Mesothelial cell of epicardium (in vitro differentiated cells): Measurements from ENCODE around the gene RTCB. TPM values are rescaled to one million over a fixed set of nuclear protein-coding genes. Genes with fewer than 3 reads are reported as not detected.

Source experiments
- DNase-seq, 2 experiments: peaks; one replicate each; pipeline ENCODE4 v3.0.0; 2021; ENCODE audit warnings: low spot score in 2 of 2; ENCODE audit not compliant: unreplicated experiment in 2 of 2
- H3K27ac Mint-ChIP-seq: 2 replicates; pipeline ENCODE4 v1.8.0; 2021; ENCODE audit warnings: mixed read lengths
- H3K27me3 Mint-ChIP-seq: 2 replicates; pipeline ENCODE4 v1.8.0; 2021; ENCODE audit warnings: low read depth, mixed read lengths
- H3K36me3 Mint-ChIP-seq: 2 replicates; pipeline ENCODE4 v1.8.0; 2021; ENCODE audit warnings: mixed read lengths
- H3K4me1 Mint-ChIP-seq: 2 replicates; pipeline ENCODE4 v1.8.0; 2021; ENCODE audit warnings: mixed read lengths
- H3K4me3 Mint-ChIP-seq: 2 replicates; pipeline ENCODE4 v1.8.0; 2021; ENCODE audit warnings: mild to moderate bottlenecking, moderate library complexity, mixed read lengths
- H3K9me3 Mint-ChIP-seq: 2 replicates; pipeline ENCODE4 v1.8.0; 2021; ENCODE audit warnings: mixed read lengths
- total RNA-seq: library from RNA; stranded (reverse); gene quantifications from 3 replicates; pipeline ENCODE4 v1.2.1, GENCODE V29; 2021
- TF ChIP-seq, protein P1 (sequence below): fragments of 200-600 bp; sonication (generic); IDR thresholded peaks from one replicate; pipeline ENCODE4 v1.5.0; 2021; ENCODE audit warnings: antibody characterized with exemption; ENCODE audit not compliant: unreplicated experiment

RTCB gene
- total RNA-seq, 1 donor from 2014 or later: 73.5 TPM

DNA sequence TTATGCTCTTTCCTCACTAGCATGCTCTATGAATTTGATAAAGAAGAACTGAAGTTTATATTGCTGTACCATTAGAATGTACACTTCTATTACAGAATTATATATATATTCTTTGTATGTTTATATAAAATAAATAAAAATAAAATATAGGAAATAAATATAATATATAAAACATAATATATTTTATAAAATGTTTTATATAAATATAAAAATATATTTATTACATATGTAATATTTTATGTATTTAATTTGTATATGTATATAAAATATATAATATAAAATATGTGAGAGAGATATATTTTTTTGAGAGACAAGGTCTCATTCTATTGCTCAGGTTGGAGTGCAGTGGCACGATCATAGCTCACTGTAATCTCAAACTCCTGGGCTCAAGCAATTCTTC is 18.3 kb upstream of the RTCB start:
- Mint-ChIP-seq H3K4me1 (no peaks in the 10 kb centered on the region), H3K36me3 (no peaks in the 10 kb centered on the region), H3K27ac (no peak overlapping the region), H3K9me3 (no peaks in the 10 kb centered on the region), H3K27me3 (peaks cover 46% of the 10 kb centered on the region), H3K4me3 (no peak overlapping the region)
- TF ChIP-seq, protein P1, sequence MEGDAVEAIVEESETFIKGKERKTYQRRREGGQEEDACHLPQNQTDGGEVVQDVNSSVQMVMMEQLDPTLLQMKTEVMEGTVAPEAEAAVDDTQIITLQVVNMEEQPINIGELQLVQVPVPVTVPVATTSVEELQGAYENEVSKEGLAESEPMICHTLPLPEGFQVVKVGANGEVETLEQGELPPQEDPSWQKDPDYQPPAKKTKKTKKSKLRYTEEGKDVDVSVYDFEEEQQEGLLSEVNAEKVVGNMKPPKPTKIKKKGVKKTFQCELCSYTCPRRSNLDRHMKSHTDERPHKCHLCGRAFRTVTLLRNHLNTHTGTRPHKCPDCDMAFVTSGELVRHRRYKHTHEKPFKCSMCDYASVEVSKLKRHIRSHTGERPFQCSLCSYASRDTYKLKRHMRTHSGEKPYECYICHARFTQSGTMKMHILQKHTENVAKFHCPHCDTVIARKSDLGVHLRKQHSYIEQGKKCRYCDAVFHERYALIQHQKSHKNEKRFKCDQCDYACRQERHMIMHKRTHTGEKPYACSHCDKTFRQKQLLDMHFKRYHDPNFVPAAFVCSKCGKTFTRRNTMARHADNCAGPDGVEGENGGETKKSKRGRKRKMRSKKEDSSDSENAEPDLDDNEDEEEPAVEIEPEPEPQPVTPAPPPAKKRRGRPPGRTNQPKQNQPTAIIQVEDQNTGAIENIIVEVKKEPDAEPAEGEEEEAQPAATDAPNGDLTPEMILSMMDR: no peak
- DNase-seq: no peak

DNA sequence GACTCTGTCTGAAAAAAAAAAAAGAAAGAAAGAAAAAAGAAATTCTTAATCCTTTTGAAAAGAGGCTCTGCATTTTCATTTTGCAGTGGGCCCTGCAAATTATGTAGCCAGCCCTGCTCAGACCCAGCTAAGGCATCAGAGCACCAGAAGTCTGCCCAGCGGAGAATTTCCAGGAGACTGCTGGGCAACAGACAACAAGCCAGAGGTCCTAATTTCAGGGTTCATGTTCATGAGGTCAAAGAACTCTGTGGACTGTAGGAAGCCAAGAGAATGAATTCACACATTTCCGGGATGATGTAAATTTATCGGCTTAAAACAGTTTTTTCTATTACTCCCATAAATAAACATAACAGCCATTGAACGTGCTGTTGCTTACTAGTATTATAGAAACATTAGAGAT is 14.8 kb upstream of the RTCB start:
- H3K4me1 Mint-ChIP-seq: peaks cover 2% of the 10 kb centered on the region
- H3K27me3 Mint-ChIP-seq: peaks cover 44% of the 10 kb centered on the region
- no peak overlapping the region for H3K27ac Mint-ChIP-seq
- no peaks in the 10 kb centered on the region for H3K9me3 Mint-ChIP-seq
- no peak overlapping the region for H3K4me3 Mint-ChIP-seq
- TF ChIP-seq, protein P1: no peak
- H3K36me3 Mint-ChIP-seq: no peaks in the 10 kb centered on the region
- no peak for DNase-seq

DNA sequence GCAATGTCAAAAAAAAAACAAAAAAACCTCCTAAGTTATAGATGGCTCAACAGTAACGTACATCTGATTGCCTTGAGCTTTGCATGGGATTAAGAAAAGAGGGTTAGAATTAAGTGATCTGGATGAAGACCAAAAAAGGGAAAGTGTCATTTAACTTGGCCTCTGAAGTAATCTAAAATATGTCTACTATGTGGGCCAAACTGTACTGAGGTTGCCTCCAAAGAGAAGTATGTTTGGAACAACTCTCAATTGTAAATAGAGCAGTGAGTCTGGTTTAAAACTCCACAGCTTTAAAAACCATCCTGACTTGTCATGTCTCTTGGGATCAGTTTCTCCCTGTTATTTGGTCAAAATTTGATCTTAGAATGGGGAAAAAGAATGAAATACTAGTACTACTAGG is 11.6 kb upstream of the RTCB start:
- DNase-seq: no peak
- TF ChIP-seq, protein P1: no peak
- H3K9me3 Mint-ChIP-seq: no peaks in the 10 kb centered on the region
- peaks cover 5% of the 10 kb centered on the region for H3K4me1 Mint-ChIP-seq
- H3K36me3 Mint-ChIP-seq: no peaks in the 10 kb centered on the region
- no peak overlapping the region for H3K27ac Mint-ChIP-seq
- peaks cover 58% of the 10 kb centered on the region for H3K27me3 Mint-ChIP-seq
- H3K4me3 Mint-ChIP-seq: no peak overlapping the region

DNA sequence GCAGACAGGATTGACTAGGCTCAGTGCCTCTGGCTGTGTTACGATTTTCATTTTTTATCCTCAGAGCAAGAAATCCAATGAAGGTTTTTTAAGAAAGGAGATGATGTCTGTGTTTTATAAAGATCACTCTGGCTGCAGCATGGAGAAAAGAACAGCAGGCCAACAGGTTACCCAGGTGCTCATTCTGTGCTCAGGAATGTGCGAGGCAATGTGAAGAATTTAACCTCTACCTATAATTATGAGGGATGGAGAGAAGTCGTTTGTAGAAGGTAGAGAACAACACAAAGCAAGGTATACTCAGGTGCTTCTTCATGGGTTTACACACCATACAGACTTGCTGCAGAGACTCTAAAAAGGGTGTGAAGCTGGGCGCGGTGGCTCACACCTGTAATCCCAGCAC is 10.0 kb upstream of the RTCB start:
- Mint-ChIP-seq H3K27ac (no peak overlapping the region), H3K4me3 (no peak overlapping the region), H3K27me3 (peaks cover 63% of the 10 kb centered on the region), H3K4me1 (peaks cover 5% of the 10 kb centered on the region), H3K36me3 (no peaks in the 10 kb centered on the region), H3K9me3 (no peaks in the 10 kb centered on the region)
- no peak for DNase-seq
- TF ChIP-seq, protein P1: no peak

DNA sequence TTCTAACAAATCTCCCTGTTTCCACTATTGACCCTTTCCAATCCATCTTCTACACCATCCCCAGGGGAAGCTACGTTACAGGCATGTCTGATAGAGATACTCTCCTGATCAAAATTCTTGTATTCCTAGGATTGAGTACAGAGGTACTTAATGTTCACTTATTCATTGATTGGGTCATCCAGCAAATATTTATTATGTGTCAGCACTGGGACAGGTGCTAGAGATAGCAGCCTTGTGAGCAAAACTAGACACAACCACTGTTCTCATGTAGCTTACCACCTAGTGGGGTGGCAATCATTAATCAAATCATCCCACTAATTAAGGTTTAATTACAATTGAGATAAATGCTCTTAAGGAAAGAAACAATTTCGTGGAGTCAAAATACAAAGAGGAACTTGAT is 9.4 kb upstream of the RTCB start:
- Mint-ChIP-seq H3K4me1 (peaks cover 5% of the 10 kb centered on the region), H3K9me3 (no peaks in the 10 kb centered on the region), H3K36me3 (no peaks in the 10 kb centered on the region), H3K27me3 (peaks cover 68% of the 10 kb centered on the region), H3K27ac (no peak overlapping the region), H3K4me3 (no peak overlapping the region)
- DNase-seq: no peak
- TF ChIP-seq, protein P1: no peak

DNA sequence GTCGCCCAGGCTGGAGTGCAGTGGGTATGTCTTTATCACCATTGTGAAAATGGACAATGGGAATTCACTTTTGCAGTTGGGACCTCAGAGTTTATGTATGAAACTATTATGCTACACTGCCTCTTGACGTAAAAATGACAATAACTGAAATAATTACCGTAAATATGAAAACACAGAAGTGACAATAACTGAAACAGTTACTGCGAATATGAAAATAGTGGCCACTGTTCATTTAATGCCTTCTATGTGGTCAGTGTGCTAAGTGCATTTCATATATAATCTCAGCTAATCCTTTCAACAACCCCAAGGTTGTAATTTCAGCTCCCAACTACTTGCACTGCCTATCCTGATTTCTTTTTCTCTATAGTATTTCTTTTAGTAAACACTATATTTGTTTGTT is 5.9 kb upstream of the RTCB start:
- H3K36me3 Mint-ChIP-seq: no peaks in the 10 kb centered on the region
- peaks cover 5% of the 10 kb centered on the region for H3K4me1 Mint-ChIP-seq
- H3K9me3 Mint-ChIP-seq: no peaks in the 10 kb centered on the region
- H3K4me3 Mint-ChIP-seq: no peak overlapping the region
- H3K27ac Mint-ChIP-seq: no peak overlapping the region
- H3K27me3 Mint-ChIP-seq: peaks cover 53% of the 10 kb centered on the region
- TF ChIP-seq, protein P1: no peak
- DNase-seq: no peak
